Activated CD4-positive, alpha-beta memory T cell treated with anti-CD3 and anti-CD28 coated beads for 36 hours (primary cell): ENCODE data around the gene ROR2. TPM values are rescaled to one million over a fixed set of nuclear protein-coding genes. Genes with fewer than 3 reads are reported as not detected.

ENCODE experiments used
- CTCF ChIA-PET: fragments of 350-600 bp; sonication (Branson Sonifier 250); formaldehyde crosslinking; loops from one replicate; lab custom pipeline; 2021; ENCODE audit warnings: antibody characterized with exemption, inconsistent platforms; lab: Charles Lee
- POLR2A ChIA-PET: fragments of 350-600 bp; sonication (Branson Sonifier 250); formaldehyde crosslinking; loops from one replicate; lab custom pipeline; 2021; ENCODE audit warnings: antibody characterized with exemption; lab: Charles Lee
- DNase-seq: peaks from one replicate; pipeline ENCODE4 v3.0.0-alpha.2; 2020
- H3K27ac Mint-ChIP-seq: one replicate; pipeline ENCODE4 v1.8.0; 2021; ENCODE audit warnings: mixed read lengths
- H3K27me3 Mint-ChIP-seq: one replicate; pipeline ENCODE4 v1.8.0; 2021; ENCODE audit warnings: mixed read lengths
- H3K36me3 Mint-ChIP-seq: one replicate; pipeline ENCODE4 v1.8.0; 2021; ENCODE audit warnings: mixed read lengths
- H3K4me1 Mint-ChIP-seq: one replicate; pipeline ENCODE4 v1.8.0; 2021; ENCODE audit warnings: low read depth, mixed read lengths
- H3K4me3 Mint-ChIP-seq: one replicate; pipeline ENCODE4 v1.8.0; 2021; ENCODE audit warnings: mild to moderate bottlenecking, mixed read lengths
- H3K9me3 Mint-ChIP-seq: one replicate; pipeline ENCODE4 v1.8.0; 2021; ENCODE audit warnings: mixed read lengths
- intact Hi-C: fragments of 100-400 bp; cut with micrococcal nuclease; formaldehyde crosslinking; loops from one replicate; pipeline ENCODE4 v1.15.1; 2023
- total RNA-seq, 2 experiments: library from RNA; stranded (reverse); gene quantifications; one replicate each; pipeline ENCODE4 v1.2.3, GENCODE V29; 2021

Gene ROR2
- total RNA-seq, 2 experiments from 2014 or later = 0.05 to 0.31 TPM

- H3K4me1 Mint-ChIP-seq = no peaks in the 10 kb centered on the region
- no peak overlapping the region for H3K4me3 Mint-ChIP-seq
- H3K27me3 Mint-ChIP-seq = peaks cover 9% of the 10 kb centered on the region
- ChIA-PET CTCF (interaction anchor here (0.6 to 6.3 kb wide), 14 partner anchors 8 to 816 kb away, joined by 3 to 46 read pairs (median 4); no protein-coding TSS in a partner anchor), POLR2A (no interaction called here)
- no peaks in the 10 kb centered on the region for H3K9me3 Mint-ChIP-seq
- no peak overlapping the region for H3K27ac Mint-ChIP-seq
- H3K36me3 Mint-ChIP-seq = no peaks in the 10 kb centered on the region
- intact Hi-C loops = loop anchor here (1.0 to 5.0 kb wide), 2 partner anchors 689 to 811 kb away; no protein-coding TSS in a partner anchor
- no peak for DNase-seq
These were observed 223.5 kb downstream of the ROR2 start for GRCh38 chr9:91726406-91727100.

GRCh38 chr9:91725651-91726050 is 224.4 kb downstream of the ROR2 start:
- no peak overlapping the region for H3K27ac Mint-ChIP-seq
- ChIA-PET POLR2A (no interaction called here), CTCF (interaction anchor here (0.6 to 6.3 kb wide), 5 partner anchors 9 to 811 kb away, joined by 3 to 46 read pairs (median 4); no protein-coding TSS in a partner anchor)
- H3K36me3 Mint-ChIP-seq = no peaks in the 10 kb centered on the region
- peaks cover 14% of the 10 kb centered on the region for H3K27me3 Mint-ChIP-seq
- H3K4me3 Mint-ChIP-seq = no peak overlapping the region
- no peaks in the 10 kb centered on the region for H3K4me1 Mint-ChIP-seq
- no peaks in the 10 kb centered on the region for H3K9me3 Mint-ChIP-seq
- intact Hi-C loops = loop anchor here (5.0 kb wide), 1 partner anchor 688 kb away; no protein-coding TSS in a partner anchor
- no peak for DNase-seq

- intact Hi-C loops = loop anchor here (5.0 kb wide), 2 partner anchors 38 to 688 kb away; no protein-coding TSS in a partner anchor
- no peaks in the 10 kb centered on the region for H3K9me3 Mint-ChIP-seq
- H3K4me3 Mint-ChIP-seq = no peak overlapping the region
- no peaks in the 10 kb centered on the region for H3K4me1 Mint-ChIP-seq
- ChIA-PET POLR2A (no interaction called here), CTCF (interaction anchor here (0.6 to 6.3 kb wide), 6 partner anchors 9 to 810 kb away, joined by 3 to 46 read pairs (median 4); no protein-coding TSS in a partner anchor)
- DNase-seq = no peak
- no peak overlapping the region for H3K27ac Mint-ChIP-seq
- H3K36me3 Mint-ChIP-seq = no peaks in the 10 kb centered on the region
- peaks cover 21% of the 10 kb centered on the region for H3K27me3 Mint-ChIP-seq
These were observed 225.2 kb downstream of the ROR2 start for GRCh38 chr9:91724609-91725505.

GRCh38 chr9:91724068-91724440 is 226.0 kb downstream of the ROR2 start:
- intact Hi-C loops = loop anchor here (5.0 kb wide), 1 partner anchor 37 kb away; no protein-coding TSS in a partner anchor
- no peak for DNase-seq
- no peaks in the 10 kb centered on the region for H3K9me3 Mint-ChIP-seq
- H3K36me3 Mint-ChIP-seq = no peaks in the 10 kb centered on the region
- POLR2A ChIA-PET = no interaction called here
- CTCF ChIA-PET = interaction anchor here (1.0 to 6.3 kb wide), 2 partner anchors 10 to 809 kb away, joined by 3 to 46 read pairs; no protein-coding TSS in a partner anchor
- no peak overlapping the region for H3K27ac Mint-ChIP-seq
- no peak overlapping the region for H3K4me3 Mint-ChIP-seq
- H3K27me3 Mint-ChIP-seq = peaks cover 27% of the 10 kb centered on the region
- H3K4me1 Mint-ChIP-seq = no peaks in the 10 kb centered on the region

- no peak overlapping the region for H3K27ac Mint-ChIP-seq
- POLR2A ChIA-PET = no interaction called here
- DNase-seq = no peak
- intact Hi-C loops = loop anchor here (5.0 kb wide), 1 partner anchor 36 kb away; no protein-coding TSS in a partner anchor
- H3K9me3 Mint-ChIP-seq = no peaks in the 10 kb centered on the region
- H3K4me1 Mint-ChIP-seq = no peaks in the 10 kb centered on the region
- CTCF ChIA-PET = interaction anchor here (0.8 to 6.3 kb wide), 3 partner anchors 10 to 809 kb away, joined by 3 to 46 read pairs (median 3); no protein-coding TSS in a partner anchor
- H3K36me3 Mint-ChIP-seq = no peaks in the 10 kb centered on the region
- H3K4me3 Mint-ChIP-seq = no peak overlapping the region
- H3K27me3 Mint-ChIP-seq = peaks cover 27% of the 10 kb centered on the region
These were observed 226.5 kb downstream of the ROR2 start for GRCh38 chr9:91723420-91724067.

GRCh38 chr9:91720751-91721705 is 229.0 kb downstream of the ROR2 start:
- ChIA-PET POLR2A (no interaction called here), CTCF (interaction anchor here (0.9 to 3.6 kb wide), 2 partner anchors 13 to 806 kb away, joined by 4 to 18 read pairs; no protein-coding TSS in a partner anchor)
- Mint-ChIP-seq H3K4me3 (no peak overlapping the region), H3K36me3 (peaks cover 4% of the 10 kb centered on the region), H3K9me3 (peaks cover 8% of the 10 kb centered on the region), H3K27me3 (peaks cover 45% of the 10 kb centered on the region), H3K27ac (no peak overlapping the region), H3K4me1 (no peaks in the 10 kb centered on the region)
- DNase-seq = no peak
- intact Hi-C loops = loop anchor here (5.0 kb wide), 1 partner anchor 34 kb away; no protein-coding TSS in a partner anchor

GRCh38 chr9:91720313-91720712 is 229.7 kb downstream of the ROR2 start:
- intact Hi-C loops = loop anchor here (5.0 kb wide), 1 partner anchor 33 kb away; no protein-coding TSS in a partner anchor
- H3K36me3 Mint-ChIP-seq = peaks cover 4% of the 10 kb centered on the region
- H3K27me3 Mint-ChIP-seq = peaks cover 49% of the 10 kb centered on the region
- POLR2A ChIA-PET = no interaction called here
- CTCF ChIA-PET = interaction anchor here (0.9 to 3.6 kb wide), 2 partner anchors 14 to 805 kb away, joined by 4 to 18 read pairs; no protein-coding TSS in a partner anchor
- DNase-seq = no peak
- H3K4me1 Mint-ChIP-seq = no peaks in the 10 kb centered on the region
- H3K4me3 Mint-ChIP-seq = no peak overlapping the region
- H3K27ac Mint-ChIP-seq = no peak overlapping the region
- peaks cover 8% of the 10 kb centered on the region for H3K9me3 Mint-ChIP-seq

- peaks cover 56% of the 10 kb centered on the region for H3K27me3 Mint-ChIP-seq
- no peaks in the 10 kb centered on the region for H3K4me1 Mint-ChIP-seq
- ChIA-PET POLR2A (interaction anchor here (0.5 kb wide), 1 partner anchor 21 kb away, joined by 3 read pairs; no protein-coding TSS in a partner anchor), CTCF (interaction anchor here (0.7 to 3.6 kb wide), 6 partner anchors 9 to 803 kb away, joined by 3 to 18 read pairs (median 4); no protein-coding TSS in a partner anchor)
- peaks cover 4% of the 10 kb centered on the region for H3K36me3 Mint-ChIP-seq
- H3K4me3 Mint-ChIP-seq = no peak overlapping the region
- DNase-seq = no peak
- peaks cover 8% of the 10 kb centered on the region for H3K9me3 Mint-ChIP-seq
- H3K27ac Mint-ChIP-seq = no peak overlapping the region
- intact Hi-C loops = no loop called here
These were observed 232.0 kb downstream of the ROR2 start for GRCh38 chr9:91718071-91718470.

GRCh38 chr9:91716815-91717214 is 233.2 kb downstream of the ROR2 start:
- ChIA-PET CTCF (interaction anchor here (0.9 to 1.4 kb wide), 3 partner anchors 11 to 57 kb away, joined by 3 to 4 read pairs (median 3); no protein-coding TSS in a partner anchor), POLR2A (no interaction called here)
- intact Hi-C loops = no loop called here
- no peaks in the 10 kb centered on the region for H3K4me1 Mint-ChIP-seq
- H3K27me3 Mint-ChIP-seq = peaks cover 55% of the 10 kb centered on the region
- H3K9me3 Mint-ChIP-seq = peaks cover 8% of the 10 kb centered on the region
- H3K36me3 Mint-ChIP-seq = peaks cover 4% of the 10 kb centered on the region
- no peak overlapping the region for H3K4me3 Mint-ChIP-seq
- DNase-seq = no peak
- H3K27ac Mint-ChIP-seq = no peak overlapping the region

- intact Hi-C loops = no loop called here
- peaks cover 4% of the 10 kb centered on the region for H3K36me3 Mint-ChIP-seq
- ChIA-PET CTCF (interaction anchor here (1.4 kb wide), 1 partner anchor 17 kb away, joined by 3 read pairs; no protein-coding TSS in a partner anchor), POLR2A (interaction anchor here (0.6 kb wide), 1 partner anchor 352 kb away, joined by 4 read pairs; no protein-coding TSS in a partner anchor)
- H3K4me3 Mint-ChIP-seq = no peak overlapping the region
- no peaks in the 10 kb centered on the region for H3K4me1 Mint-ChIP-seq
- peaks cover 55% of the 10 kb centered on the region for H3K27me3 Mint-ChIP-seq
- H3K9me3 Mint-ChIP-seq = peaks cover 8% of the 10 kb centered on the region
- no peak overlapping the region for H3K27ac Mint-ChIP-seq
- DNase-seq = no peak
These were observed 233.8 kb downstream of the ROR2 start for GRCh38 chr9:91716239-91716638.
